ENCODE results near the gene MN1.

DNA sequence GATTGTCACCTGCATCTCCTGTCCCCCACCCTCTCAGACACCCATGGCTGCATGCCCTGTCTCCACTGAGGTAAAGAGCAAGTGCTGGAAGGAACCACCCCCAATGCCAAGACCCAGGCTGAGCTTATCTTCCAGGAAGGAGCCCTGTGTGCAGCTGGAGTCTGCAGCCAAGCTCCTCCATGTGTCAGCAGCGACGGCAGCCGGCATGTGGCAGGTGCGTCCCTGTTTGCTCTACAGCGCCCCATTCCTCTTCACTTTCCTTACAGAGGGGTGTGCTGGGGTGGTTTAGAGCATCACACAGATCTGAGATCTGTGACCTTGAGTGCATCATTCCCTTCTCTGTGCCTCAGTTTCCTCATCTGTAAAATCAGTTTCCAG is 7.7 kb upstream of the MN1 start:
- TF ChIP-seq, protein P1, sequence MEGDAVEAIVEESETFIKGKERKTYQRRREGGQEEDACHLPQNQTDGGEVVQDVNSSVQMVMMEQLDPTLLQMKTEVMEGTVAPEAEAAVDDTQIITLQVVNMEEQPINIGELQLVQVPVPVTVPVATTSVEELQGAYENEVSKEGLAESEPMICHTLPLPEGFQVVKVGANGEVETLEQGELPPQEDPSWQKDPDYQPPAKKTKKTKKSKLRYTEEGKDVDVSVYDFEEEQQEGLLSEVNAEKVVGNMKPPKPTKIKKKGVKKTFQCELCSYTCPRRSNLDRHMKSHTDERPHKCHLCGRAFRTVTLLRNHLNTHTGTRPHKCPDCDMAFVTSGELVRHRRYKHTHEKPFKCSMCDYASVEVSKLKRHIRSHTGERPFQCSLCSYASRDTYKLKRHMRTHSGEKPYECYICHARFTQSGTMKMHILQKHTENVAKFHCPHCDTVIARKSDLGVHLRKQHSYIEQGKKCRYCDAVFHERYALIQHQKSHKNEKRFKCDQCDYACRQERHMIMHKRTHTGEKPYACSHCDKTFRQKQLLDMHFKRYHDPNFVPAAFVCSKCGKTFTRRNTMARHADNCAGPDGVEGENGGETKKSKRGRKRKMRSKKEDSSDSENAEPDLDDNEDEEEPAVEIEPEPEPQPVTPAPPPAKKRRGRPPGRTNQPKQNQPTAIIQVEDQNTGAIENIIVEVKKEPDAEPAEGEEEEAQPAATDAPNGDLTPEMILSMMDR (IDR thresholded peaks at IDR 0.05) = no peak
- no peak for TF ChIP-seq EZH2 (IDR thresholded peaks at IDR 0.05; ENCODE audit: borderline replicate concordance, insufficient read depth, low read depth, low read length, poor library complexity, severe bottlenecking)
